Stimulated activated CD4-positive, alpha-beta T cell treated with anti-CD3 and anti-CD28 coated beads, Interleukin-4, amount 100 ng/mL, for 48 hours (primary cell): ENCODE data around the gene SLC13A2.
"Not testable (repeated sequence)": the region's sequence is repeated elsewhere in the genome, so short reads cannot be mapped to it uniquely, and the experiment has no call there.

Source experiments
- DNase-seq, 2 donors: peaks; one replicate each; pipeline ENCODE4 v3.0.0-alpha.2; 2020; ENCODE audit warnings: low read depth in 2 of 2

SLC13A2 gene, protein sequence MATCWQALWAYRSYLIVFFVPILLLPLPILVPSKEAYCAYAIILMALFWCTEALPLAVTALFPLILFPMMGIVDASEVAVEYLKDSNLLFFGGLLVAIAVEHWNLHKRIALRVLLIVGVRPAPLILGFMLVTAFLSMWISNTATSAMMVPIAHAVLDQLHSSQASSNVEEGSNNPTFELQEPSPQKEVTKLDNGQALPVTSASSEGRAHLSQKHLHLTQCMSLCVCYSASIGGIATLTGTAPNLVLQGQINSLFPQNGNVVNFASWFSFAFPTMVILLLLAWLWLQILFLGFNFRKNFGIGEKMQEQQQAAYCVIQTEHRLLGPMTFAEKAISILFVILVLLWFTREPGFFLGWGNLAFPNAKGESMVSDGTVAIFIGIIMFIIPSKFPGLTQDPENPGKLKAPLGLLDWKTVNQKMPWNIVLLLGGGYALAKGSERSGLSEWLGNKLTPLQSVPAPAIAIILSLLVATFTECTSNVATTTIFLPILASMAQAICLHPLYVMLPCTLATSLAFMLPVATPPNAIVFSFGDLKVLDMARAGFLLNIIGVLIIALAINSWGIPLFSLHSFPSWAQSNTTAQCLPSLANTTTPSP

DNA sequence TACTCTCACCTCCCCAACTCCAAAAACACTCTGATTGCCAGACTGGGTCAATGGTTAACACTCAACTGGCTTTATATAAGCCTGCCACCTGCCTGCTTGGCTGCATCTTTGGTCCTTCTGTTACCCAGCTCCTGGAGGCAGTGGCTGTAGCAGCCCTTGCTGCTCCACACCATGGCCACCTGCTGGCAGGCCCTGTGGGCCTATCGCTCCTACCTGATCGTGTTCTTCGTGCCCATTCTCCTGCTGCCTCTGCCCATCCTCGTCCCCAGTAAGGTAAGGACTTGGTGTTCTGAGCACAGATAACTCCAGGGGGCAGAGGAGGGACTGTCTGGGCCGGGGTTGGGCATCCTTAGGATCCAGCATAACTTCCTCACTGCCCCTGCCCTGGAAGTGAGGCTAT lies at the start of gene SLC13A2:
SLC13A2 (plus strand) TSS at position 103 of the 400 bp plus-strand sequence; CDS start at position 172, 69 bp downstream.
- DNase-seq = no peak

DNA sequence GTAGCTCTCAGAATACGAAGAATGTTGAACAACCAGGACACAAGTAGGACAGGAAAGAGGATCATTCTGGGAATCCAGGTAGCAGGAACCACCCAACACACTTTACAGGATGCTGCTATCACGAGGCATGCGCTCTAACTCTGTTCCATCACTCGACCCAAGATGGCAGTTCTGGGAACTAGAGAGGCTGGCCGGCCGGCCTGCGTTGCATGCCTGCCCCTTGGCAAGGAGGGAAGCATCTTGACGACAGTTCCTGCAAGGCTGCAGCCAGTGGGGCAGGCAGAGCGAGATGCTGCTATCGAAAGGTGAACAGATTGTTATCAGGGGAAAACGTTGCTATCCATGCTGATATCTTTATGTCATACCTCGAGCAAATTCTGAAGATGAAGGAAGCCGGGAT lies 48.2 kb upstream of the SLC13A2 start:
- no peak for DNase-seq

DNA sequence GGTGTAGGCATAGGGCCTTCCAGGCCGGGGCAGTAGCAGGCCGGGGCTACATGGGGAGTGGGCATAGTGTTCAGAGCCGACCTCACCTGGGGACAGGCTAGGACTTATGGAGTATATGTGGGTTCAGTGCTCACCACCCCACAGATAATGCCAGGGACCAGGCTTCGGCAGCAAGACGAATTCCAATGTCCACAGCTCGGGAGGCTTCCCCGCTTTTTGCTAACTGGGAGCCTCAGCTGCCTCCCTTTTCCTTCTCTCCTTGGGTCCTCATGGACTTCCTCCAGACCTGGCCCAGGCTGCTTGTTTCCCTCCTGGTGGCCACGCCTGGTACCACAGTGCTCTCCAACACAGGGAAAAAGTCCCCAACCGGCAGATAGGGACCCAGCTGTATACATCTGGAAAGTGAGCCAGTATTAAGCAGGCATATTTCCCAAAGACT lies 47.3 kb upstream of the SLC13A2 start:
- no peak for DNase-seq

DNA sequence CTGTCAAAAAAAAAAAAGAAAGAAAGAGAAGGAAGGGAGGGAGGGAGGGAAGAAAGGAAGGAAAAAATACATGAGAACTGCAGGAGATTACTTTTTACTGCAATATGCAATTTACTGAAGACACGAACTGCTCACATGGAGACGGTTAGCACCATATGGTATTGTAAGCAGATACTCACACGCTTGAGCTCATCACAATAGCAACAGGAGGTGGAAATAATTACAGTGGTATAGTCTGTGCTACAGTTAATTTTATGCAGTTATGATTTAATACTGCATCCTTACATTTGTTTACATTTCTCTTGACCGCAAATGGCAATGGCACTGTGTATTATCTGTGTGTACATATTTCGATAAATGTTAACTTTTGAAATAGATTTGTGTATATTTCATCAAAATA lies 46.1 kb upstream of the SLC13A2 start:
- no peak for DNase-seq

DNA sequence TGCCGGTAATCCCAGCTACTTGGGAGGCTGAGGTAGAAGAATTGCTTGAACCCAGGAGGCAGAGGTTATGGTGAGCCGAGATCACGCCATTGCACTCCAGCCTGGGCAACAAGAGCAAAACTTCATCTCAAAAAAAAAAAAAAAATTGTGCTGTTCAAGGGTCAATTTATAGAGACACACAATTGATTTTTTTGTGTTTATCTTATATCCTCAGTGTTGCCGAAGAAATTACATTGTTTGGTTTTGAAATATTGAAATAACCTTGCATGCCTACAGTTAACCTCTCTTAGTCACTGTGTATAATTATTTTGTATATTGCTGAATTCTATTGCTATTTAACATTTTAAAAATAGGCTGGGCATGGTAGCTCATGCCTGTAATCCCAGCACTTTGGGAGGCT lies 45.5 kb upstream of the SLC13A2 start:
- DNase-seq = not testable (repeated sequence)

DNA sequence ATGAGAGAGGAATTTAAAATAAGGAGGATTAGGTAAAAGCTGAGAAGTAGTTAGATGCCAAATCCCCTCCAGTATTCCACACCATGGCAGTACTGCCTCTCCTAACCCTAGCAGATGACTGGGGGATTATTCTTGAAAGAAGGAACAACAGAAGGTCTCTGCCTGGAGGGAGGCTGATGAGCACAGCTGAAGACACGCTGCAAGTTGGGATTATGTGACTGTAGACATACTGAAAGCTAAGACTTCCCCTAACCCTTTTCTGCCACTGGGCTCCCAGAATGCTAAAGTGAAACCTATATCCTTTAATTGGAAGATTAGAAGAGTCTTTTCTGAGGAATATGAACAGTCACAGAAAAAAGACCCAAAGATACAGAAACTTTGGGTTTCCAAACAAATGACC lies 39.7 kb upstream of the SLC13A2 start:
- no peak for DNase-seq

DNA sequence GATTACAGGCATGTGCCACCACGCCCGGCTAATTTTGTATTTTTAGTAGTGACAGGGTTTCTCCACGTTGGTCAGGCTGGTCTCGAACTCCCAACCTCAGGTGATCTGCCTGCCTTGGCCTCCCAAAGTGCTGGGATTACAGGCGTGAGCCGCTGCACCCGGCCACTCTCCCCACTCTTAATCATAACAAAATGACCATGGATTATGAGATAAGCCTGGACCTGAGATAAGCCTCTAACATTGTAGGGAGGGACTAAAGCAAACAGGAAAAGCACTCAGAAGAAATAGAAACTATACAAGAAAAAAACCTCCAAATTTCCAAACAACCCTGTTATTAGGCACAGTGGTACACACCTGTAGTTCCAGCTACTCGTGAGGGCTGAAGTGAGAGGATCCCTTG lies 39.1 kb upstream of the SLC13A2 start:
- not testable (repeated sequence) for DNase-seq

DNA sequence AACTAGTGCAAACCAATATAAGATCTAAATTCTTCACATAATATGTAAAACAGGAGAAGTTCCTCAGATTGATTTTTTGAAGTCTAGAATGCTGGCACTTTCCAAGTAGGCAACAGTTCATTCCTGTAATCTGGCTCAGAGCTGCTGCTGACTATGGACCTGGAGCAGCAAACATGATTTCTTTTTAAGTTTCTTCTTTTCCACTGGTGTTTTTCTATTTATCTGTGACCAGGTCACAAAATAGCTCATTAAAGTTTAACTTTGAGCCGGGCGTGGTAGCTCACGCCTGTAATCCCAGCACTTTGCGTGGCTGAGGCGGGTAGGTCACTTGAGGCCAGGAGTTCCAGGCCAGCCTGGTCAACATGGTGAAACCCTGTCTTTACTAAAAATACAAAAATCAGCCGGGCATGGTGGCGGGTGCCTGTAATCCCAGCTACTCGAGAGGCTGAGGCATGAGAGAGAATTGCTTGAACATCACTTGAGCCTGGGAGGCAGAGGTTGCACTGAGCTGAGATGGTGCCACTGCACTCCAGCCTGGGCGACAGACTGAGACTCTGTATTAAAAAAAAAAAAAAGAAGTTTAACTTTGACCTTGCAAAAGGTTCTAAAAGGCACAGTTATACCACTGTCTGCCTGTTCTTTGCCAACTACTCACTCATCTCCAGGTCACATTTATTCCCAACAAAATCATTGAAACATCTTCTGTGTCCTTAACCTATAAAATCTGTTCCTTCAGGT lies 29.4 kb upstream of the SLC13A2 start:
- DNase-seq = no peak

DNA sequence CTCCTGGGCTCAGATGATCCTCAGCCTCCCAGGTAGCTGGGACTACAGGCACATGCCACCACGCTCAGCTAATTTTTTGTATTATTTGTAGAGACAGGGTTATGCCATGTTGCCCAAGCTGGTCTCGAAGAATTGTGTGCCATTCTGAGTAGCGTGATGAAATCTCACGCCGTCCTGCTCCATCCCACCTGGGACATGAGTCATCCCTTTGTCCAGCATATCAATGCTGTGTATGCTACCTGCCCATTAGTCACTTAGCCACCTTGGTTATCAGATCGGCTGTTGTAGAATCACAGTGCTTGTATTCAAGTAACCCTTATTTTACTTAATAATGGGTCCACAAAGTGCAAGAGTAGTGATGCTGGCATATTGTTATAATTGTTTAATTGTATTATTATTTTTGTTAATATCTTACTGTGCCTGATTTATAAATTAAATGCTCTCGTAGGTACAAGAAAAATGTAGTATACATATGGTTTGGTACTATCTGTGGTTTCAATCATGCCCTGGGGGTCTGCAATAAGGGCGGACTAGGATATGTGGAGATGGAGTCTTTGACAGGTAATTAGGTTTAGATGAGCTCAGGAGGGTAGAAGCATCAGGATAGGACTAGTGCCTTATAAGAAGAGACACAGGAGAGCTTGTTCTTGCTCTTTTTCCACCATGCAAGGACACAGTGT lies 26.6 kb upstream of the SLC13A2 start:
- no peak for DNase-seq

DNA sequence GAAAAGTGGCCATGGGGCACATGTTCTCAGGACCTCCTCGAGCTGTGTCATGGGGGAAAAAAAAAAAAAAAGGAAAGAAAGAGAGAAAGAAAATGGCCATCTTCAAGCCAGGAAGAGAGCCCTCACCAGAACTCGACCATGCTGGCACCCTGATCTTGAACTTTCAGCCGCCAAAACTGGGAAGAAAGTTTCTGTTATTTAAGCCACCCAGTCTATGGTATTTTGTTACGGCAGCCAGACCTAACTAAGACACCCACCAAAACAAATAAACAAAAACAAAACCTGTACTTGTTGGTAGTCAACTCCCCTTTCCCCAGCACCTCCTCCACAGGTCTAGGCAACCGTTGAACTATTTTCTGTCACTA lies 26.1 kb upstream of the SLC13A2 start:
- DNase-seq = no peak

DNA sequence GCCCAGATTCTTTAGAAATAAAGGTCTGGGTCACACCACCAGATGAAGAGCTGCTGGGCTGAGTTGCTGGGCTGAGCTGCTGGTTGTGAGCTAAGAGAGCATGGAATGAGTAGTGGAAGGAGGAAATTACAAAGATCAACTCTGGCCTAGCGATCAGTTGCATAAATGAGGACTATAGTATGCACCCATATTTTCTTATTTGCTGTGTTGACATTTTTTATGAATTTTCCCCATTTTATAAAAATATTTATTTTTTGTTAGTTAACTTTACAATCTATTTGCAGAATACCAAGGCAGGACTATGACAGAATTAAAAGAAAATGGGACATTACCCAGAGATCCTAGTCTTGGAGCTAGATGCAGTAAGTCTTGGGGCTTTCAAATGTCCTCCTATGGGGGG lies 23.6 kb upstream of the SLC13A2 start:
- DNase-seq = no peak

DNA sequence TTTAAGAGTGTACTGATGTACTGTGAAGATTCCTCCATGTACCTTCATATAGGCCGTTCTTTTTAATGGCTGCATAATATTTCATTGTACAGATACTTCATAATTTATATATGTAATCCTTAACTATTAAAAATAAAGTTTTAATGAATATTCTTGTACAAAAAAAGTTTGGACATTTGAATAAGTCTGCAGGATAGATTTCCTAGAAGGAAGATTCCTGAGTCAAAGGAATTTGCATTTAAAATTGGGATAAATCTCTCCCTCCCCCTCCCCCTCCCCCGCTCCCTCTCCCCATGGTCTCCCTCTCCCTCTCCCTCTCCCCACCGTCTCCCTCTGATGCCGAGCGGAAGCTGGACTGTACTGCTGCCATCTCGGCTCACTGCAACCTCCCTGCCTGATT lies 15.6 kb upstream of the SLC13A2 start:
- DNase-seq = no peak

DNA sequence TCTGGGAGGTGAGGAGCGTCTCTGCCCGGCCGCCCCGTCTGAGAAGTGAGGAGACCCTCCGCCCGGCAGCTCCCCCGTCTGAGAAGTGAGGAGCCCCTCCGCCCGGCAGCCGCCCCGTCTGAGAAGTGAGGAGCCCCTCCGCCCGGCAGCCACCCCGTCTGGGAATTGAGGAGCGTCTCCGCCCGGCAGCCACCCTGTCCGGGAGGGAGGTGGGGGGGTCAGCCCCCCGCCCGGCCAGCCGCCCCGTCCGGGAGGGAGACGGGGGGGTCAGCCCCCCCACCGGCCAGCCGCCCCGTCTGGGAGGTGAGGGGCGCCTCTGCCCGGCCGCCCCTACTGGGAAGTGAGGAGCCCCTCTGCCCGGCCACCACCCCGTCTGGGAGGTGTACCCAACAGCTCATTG lies 14.6 kb upstream of the SLC13A2 start:
- not testable (repeated sequence) for DNase-seq

DNA sequence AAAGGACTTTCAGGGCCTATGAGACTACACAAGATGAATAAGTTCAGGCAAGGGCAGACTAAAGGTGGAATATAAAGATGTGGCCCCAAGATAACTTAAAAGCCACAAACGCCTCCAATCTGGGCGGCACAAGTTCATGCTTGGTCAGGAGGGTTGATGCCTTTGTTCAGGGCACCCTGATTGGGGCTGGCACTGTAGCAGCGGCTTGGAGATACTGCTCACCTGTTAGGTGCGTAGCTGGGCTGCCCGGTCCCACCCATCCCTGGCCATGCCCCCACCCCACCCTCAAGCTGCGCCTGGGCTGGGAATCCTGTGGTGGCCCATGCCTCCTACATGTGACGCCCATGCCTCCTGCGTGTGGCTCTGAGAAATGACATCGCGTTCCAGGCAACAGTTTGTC lies 12.5 kb upstream of the SLC13A2 start:
- no peak for DNase-seq

DNA sequence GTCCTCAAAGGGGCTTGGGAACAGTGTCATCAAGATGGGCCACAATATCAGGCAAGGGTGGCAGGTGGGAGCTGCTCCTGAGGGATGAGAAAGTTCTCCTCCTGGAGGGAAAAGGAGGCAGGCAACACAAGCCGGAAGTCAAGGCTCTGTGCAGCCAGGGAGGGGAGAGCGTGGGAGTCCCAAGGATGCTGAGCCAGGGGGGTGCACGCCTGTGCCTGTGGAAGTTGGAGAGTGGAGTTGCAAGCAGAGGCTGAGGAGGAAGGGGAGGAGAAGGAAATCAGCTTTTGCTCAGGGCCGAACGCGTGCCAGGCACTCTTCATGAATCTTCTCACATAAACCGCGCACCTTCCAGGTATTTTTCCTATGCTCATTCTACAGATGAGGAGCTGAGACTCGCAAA lies 7.4 kb upstream of the SLC13A2 start:
- no peak for DNase-seq

DNA sequence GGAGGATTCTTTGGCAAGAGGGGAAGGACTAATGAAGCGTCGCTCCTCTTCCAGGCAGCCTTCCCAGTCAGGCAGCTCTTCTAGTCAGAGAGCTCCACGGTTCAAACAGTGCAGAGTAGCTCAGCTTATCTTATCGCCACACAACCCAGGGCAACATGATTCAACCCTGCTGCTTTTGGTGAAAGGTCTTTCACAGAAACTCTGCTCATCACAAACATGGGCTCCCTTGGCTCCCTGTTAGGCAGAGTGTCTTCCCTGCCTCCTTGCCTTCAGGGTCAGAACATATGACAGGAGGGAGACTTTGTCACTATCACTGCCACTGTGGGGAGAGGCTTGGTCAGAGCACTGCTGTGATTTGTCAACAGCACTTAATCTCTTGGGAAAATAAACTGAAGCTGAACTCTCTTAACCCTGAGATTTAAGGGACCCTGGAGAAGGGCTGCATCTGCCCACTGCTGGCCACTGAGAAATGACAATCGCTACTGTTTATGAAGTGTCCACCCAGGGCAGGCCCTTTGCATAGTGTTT lies 6.9 kb upstream of the SLC13A2 start:
- DNase-seq = no peak

DNA sequence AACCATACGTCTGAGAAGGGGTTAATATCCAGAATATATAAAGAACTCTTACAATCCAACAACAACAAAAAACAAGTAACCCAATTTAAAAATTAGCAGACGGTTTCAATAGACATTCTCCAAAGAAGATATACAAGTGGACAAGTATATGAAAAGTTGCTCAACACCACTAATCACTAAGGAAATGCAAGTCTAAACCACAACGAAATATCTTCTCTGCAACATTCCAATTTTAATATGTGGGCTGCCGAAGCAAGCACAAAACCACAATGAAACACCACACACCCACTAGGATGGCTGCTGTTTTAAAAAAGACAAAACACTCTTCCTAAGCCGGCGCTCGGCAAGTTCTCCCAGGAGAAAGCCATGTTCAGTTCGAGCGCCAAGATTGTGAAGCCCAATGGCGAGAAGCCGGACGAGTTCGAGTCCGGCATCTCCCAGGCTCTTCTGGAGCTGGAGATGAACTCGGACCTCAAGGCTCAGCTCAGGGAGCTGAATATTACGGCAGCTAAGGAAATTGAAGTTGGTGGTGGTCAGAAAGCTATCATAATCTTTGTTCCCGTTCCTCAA lies 5.9 kb upstream of the SLC13A2 start:
- DNase-seq = no peak

DNA sequence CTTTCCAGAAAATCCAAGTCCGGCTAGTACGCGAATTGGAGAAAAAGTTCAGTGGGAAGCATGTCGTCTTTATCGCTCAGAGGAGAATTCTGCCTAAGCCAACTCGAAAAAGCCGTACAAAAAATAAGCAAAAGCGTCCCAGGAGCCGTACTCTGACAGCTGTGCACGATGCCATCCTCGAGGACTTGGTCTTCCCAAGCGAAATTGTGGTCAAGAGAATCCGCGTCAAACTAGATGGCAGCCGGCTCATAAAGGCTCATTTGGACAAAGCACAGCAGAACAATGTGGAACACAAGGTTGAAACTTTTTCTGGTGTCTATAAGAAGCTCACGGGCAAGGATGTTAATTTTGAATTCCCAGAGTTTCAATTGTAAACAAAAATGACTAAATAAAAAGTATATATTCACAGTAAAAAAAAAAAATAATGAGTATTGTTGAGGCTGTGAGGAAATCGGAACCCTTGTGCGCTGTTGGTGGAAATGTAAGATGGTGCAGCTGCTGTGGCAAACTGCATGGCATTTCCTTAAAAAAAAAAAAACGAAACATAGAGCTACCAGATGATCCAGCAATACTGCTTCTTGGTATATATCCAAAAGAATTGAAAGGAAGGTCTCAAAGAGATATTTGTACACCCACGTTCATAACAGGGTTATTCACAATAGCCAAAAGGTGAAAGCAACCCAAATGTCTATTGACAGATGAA lies 5.3 kb upstream of the SLC13A2 start:
- not testable (repeated sequence) for DNase-seq

DNA sequence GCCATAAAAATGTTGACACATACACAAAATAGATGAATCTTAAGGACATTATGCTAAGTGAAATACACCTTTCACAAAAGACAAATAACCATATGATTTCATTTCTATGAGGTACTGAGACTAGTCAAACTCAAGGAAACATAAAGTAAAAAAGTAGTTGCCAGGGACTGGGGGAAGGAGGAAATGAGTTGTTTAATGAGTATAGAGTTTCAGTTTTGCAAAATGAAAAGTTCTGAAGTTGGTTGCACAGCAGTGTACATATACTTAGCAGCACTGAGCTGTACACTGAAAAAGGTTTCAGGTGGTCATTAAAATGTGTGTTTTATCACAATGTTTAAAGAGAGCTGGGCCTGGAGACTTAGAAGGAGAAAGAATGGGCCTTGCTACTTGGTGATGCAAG lies 4.7 kb upstream of the SLC13A2 start:
- DNase-seq = no peak

DNA sequence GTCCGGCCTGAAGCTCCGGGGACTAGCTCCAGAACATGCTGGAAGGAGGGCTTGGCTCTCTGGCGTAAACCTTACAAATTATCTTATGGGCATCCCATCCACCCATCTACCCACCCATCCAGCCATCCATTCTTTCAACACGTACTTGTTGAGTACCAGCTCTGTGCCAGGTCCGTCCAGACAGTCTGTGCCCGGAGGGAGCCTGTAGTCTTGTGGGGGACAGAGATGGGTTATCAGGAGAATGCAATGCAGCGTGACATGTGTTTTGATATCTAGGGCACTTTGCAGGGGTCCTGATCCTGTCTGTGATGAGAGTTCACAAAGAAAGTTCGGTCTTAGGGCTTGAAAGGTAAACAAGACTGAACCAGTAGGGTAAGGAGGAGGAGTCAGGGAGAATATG lies 4.1 kb upstream of the SLC13A2 start:
- no peak for DNase-seq

DNA sequence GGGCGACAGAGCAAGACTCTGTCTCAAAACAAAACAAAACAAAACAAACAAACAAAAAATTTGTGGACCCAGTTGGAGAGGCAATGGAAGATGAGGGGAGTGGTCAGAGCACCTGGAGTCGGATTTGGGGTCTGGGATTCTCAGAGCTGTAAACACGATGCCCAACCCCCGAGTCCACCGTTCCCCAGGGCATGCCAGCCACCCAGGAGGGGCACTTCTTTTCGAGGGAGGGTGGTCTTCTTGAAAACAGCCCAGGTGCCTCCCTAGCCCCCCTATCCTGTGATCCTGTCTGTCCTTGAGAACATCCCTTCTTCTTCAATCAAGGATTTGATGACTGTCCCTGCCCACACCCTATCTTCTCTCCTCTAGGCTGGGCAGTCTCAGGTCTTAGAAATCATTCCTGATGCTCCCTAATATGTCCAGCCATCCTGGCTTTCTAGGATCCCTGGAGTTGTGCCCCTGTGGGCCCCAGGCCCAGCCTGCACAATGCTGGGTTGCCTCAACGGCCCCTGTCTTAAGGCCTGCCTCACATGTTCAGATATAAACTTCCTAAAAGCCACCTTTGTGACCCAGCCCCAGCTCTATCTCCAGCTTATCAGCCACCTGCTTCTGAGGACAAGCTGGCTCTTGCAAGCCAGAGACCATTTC lies 3.1 kb upstream of the SLC13A2 start:
- no peak for DNase-seq
